HG02763 (cell line): ENCODE results near the gene SIGLEC7.
A peak's percentile ranks its signal among the peaks of the same experiment; 100 is the strongest.

Experiments used
- ATAC-seq: cut with Tn5 transposase; IDR thresholded peaks from one replicate; pipeline ENCODE4 v1.9.1; 2021; ENCODE audit warnings: mild to moderate bottlenecking, moderate library complexity; ENCODE audit not compliant: unreplicated experiment

SIGLEC7 gene

DNA sequence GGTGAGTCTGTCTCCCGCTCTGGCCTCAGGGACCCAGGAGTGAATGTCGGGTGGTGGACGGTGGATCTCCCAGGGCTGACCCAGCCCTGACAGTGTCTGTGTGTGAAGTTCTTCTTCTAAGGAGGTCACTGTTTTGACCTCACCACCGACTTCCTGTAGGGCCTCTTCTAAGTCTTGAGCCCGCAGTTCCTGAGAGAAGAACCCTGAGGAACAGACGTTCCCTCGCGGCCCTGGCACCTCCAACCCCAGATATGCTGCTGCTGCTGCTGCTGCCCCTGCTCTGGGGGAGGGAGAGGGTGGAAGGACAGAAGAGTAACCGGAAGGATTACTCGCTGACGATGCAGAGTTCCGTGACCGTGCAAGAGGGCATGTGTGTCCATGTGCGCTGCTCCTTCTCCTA lies at the start of gene SIGLEC7:
TSS of gene SIGLEC7 (plus strand) at position 183 of the 400 bp plus-strand sequence. CDS start at position 252, 69 bp downstream.
- ATAC-seq, result no peak

- no peak for ATAC-seq
Measured at GRCh38 chr19:51093101-51093500, 49.0 kb upstream of the SIGLEC7 start.

GRCh38 chr19:51093510-51094345 lies 48.4 kb upstream of the SIGLEC7 start:
- no peak for ATAC-seq

- no peak for ATAC-seq
Measured at GRCh38 chr19:51094696-51095279, 47.3 kb upstream of the SIGLEC7 start.

DNA sequence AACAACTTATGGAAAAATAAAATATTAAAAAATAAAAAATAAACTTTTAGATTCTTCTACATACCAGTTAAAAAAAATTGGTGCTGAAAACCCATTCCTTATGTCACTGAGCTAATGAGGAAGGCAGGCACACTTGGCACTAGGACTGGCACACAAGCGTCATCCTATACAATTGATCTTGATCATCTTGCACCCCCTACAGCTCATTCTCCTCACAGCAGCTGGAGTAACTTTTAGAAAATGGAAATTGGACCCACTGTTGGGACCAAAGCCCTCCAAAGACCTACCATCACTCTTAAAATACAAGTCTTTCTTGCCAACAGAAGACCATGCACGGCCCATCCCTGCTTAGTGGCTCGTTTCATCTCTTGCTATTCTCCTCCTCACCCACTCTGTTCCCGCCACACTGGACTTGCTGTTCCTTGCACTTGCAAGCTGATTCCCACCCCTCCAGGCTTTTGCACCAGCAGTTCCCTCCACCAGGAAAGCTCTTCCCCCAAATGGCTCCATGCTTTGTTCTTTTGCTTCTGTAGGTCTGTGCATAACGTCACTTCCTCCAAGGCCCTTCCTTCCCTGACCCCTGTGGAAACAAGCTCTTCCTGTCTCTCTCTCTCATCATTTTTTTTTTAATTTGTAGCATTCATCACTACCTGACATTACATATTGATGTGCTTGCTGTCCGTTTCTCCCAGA lies 45.5 kb upstream of the SIGLEC7 start:
- no peak for ATAC-seq

- no peak for ATAC-seq
Measured at GRCh38 chr19:51097166-51097738, 44.8 kb upstream of the SIGLEC7 start.

- ATAC-seq, result no peak
Measured at GRCh38 chr19:51097796-51098195, 44.3 kb upstream of the SIGLEC7 start.

- no peak for ATAC-seq
Measured at GRCh38 chr19:51098365-51099046, 43.6 kb upstream of the SIGLEC7 start.

GRCh38 chr19:51099047-51099382 lies 43.1 kb upstream of the SIGLEC7 start:
- ATAC-seq, result no peak

DNA sequence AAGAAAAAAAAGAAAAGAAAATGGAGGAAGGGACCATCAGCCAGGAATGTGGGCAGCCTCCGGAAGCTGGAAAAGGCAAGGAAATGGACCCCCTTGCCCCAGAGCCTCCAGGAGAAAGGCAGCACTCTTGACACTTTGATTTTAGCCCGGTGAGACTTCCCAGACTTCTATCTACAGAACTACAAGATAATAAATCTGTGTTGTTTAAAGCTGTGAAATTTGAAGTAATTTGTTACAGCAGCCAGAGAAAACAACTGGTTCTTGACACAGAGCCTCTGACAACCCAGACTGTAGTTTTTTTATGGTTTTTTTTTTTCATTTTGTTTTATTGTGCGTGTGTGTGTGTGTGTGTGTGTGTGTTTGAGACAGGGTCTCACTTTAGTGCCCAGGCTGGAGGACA lies 41.5 kb upstream of the SIGLEC7 start:
- no peak for ATAC-seq

DNA sequence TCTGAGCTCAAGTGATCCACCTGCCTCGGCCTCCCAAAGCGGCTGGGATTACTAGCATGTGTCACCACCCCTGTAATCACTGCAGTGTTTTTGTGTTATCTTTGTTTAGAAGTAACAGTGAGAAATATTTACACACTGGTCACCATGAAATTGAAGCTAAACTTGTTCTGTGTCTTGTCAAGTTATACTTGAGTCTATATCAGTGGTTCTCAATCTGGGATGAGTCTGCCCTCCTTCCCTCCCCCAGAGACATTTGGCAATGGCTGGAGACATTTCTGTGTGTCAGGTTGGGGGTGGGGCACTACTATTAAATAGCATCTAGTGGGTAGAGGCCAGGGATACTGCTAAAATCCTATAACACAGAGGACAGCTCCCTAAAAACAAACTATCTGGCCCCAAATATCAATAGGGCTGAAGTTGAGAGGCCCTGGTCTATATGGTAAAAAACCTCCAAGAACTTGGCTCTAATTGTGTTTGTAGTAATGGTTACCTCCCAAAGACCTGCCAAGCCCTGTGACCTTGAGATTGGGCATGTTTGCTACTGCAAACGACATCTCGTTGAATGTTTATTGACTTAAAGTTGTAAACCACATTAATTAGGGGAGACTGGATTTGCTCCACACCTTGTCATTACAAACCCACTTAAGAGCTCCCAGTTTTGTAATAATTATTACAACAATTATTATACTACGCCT lies 40.8 kb upstream of the SIGLEC7 start:
- no peak for ATAC-seq

GRCh38 chr19:51102991-51103390 lies 39.1 kb upstream of the SIGLEC7 start:
- ATAC-seq, result no peak

DNA sequence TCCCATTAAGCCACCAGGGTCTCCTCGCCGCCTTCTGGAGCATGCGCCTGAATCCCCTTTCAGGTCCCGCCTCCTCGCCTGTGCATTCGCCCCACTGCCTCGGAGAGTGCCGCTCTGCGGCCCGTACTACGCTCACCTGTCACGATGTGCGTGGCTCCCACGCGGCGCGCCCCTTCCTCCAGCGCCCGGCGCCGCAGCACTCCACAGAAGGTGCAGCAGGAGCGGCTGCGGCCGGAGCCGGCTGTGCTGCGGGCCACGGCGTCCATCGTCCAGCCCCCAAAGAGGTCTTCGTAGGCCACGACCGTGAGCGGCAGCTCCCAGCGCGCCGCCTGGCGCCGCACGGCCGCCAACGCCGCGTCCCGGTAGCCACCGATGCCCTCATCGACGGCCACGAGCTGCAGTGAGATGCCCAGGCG lies 38.2 kb upstream of the SIGLEC7 start:
- no peak for ATAC-seq

DNA sequence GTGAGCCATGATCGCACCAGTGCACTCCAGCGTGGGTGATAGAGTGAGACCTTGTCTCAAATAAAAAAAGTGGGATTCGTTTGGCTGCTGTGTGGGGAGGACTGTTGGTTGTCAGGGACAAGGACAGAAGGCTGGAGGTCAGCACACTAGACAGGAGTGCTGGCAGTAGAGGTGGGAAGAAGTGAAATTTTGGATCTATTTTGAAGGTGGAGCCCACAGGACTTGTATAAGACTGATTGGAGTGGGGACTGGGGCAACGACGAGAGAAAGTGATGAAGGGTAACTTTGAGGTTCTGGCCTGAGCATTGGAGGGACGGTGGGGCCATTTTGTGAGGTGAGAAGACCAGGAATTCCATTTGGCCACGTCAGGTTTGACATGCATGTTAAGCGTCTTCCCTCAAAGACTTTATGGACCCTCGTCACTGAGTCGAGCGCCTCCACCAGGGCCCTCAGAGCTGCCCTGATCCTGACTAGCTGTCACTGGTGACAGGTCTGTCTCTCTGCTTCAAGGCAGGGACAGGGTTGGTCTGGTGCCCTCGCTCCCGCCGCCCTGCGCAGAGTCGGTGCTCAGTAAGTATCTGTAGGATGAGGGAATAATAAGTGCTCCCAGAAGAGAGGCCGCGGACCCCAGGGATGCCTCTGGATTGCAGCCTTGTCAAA lies 34.6 kb upstream of the SIGLEC7 start:
- ATAC-seq, result no peak

GRCh38 chr19:51108066-51108804 lies 33.9 kb upstream of the SIGLEC7 start, which contains the start of gene CTU1:
CTU1 (minus strand) TSS chr19:51108409; CDS start chr19:51104569, 3,840 bp downstream.
- ATAC-seq, result peak; percentile 98

DNA sequence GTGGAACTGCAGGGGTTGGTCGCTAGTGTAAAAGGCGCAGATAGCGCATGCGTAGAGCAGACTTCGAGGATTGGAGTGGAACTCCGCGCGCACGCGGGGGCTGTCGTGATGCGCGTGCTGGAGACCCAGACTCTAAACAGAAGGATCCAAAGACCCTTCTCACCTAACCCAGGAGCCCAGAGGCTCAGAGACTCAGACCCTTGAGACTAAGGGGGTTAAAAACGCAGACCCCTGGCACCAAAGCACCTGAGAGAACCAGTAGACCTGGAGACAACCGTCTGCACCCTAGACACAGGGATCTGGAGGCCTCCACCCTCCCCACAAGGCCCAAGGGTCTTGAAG lies 33.3 kb upstream of the SIGLEC7 start:
- peak; percentile 24 for ATAC-seq

- ATAC-seq, result no peak
Measured at GRCh38 chr19:51110666-51110971, 31.5 kb upstream of the SIGLEC7 start.

GRCh38 chr19:51111606-51112005 lies 30.5 kb upstream of the SIGLEC7 start:
- ATAC-seq, result no peak

DNA sequence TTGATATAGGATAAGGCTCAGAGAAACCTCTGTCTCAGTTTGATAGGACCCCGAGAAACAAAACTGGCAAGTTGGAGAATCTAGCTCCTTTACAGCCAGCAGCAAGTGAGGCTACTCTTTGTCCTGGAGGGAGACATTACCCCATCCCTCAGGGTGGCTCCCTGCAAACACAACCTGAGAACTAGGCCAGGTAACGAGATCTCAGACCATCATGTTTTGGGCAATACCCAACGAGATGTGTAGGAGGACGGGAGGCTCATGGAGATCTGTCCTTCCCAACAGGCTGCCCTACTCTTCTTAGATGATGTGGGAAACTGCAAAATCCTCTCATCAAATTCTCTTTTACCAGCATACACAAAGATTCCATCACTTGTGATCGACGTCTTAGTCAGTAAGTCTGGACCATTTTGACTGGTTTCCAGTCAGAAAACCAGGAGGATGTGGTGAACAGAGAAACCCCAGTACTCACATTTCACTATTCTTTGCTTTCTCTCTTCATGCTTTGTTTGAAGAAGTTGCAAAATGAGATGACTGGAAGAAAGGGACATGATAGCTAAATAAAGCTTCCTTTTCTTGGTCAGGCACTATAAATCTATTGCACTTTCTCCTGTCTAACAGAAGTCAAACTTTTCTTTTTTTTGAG lies 27.9 kb upstream of the SIGLEC7 start:
- no peak for ATAC-seq
